Putamen (tissue), 1 donor: ENCODE results near the gene SPTSSB.

Experiments
- DNase-seq: peaks from one replicate; pipeline ENCODE4 v3.0.0-alpha.2; 2016; ENCODE audit warnings: low spot score

Gene SPTSSB

DNA sequence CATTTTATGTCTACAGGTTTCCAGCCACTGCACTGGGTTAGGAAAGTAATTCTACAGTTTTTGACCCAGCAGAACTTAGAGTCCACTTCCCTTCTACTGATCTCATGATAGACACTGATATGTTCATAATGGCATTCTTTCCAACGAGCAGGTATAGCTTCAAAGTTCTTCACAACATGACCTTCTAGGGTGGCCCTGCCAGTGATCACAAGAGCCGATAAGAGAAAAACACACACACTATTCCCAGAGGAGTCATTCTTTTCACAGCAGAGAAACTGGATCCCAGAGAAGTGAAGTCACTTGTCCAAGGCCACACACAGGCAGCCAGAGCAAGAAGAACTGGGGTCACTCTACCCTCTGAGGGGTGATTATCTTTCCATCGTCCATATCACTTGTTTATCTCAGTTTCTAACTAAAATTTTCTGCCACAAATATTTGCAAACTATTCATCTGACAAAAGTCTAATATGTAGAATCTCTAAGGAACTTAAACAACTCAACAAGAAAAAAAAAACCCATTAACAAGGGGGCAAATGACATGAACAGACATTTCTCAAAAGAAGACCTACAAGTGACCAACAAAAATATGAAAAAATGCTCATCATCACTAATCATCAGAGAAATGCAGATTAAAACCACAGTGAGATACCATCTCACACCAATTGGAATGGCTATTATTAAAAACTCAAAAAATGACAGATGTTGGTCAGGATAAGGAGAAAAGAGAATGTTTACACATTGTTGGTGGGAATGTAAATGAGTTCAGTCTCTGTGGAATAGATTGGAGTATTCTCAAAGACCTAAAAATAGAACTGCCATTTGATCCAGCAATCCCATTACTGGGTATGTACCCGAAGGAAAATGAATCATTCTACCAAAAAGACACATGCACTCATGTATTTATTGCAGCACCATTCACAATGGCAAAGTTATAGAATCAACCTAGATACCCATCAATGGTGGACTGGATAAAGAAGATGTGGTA lies 31.5 kb downstream of the SPTSSB start:
- no peak for DNase-seq

GRCh38 chr3:161337311-161337710 lies 34.0 kb downstream of the SPTSSB start:
- no peak for DNase-seq

GRCh38 chr3:161336661-161337060 lies 34.7 kb downstream of the SPTSSB start:
- DNase-seq: no peak

DNA sequence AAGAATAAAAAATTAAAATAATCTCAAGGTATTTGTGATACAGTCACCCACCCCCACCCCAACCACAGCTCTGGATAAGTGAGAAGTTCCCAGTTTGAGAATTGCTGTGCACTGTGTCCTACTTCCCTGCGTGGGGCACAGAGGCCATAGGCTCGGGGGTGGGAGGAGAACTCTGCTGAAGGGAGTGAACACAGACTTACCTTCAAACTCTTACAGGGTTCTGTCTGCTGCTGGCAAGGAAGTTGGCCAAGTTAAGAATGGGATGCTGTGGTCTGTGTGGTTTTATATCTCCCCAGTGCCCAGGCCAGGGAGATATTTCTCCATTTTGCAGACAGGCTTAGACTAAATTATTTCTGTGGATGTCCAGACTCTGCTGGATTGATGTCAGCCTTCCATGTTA lies 37.6 kb downstream of the SPTSSB start:
- DNase-seq: no peak

- no peak for DNase-seq
Observed at GRCh38 chr3:161332792-161333191, 38.5 kb downstream of the SPTSSB start.

- DNase-seq: no peak
Observed at GRCh38 chr3:161325059-161325458, 46.3 kb downstream of the SPTSSB start.

DNA sequence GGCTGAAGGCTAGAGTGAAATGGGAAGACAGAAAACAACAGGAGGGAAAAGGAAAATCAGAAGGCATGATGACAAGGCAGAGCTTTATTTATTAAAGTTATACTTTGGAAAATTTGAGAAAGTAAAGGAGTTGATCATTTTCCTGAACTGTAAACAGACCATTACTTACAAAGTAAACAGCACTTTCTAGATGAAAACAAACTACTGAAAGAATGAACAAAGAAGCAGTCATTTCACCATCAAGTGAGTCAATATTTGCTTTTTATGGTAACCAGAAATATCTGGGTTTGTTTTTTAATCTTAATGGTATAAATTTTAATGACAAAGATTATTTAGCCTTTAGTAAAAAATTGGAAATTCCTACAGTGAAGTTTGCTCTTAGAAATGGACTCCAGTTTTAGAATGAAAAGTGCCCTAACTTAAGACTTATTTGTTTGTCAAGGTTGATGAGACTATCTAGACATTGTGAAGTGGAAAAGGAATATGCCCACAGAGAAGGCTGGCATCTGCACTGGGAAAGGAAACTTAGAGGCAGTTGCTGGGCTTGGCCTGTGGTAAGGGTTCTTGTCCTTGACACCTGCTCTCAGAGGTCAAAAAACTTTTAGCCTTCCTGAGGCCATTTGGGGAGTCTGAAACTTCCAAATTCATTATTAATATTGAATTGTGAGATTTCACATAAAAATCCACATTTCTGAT lies 47.2 kb downstream of the SPTSSB start:
- DNase-seq: no peak

DNA sequence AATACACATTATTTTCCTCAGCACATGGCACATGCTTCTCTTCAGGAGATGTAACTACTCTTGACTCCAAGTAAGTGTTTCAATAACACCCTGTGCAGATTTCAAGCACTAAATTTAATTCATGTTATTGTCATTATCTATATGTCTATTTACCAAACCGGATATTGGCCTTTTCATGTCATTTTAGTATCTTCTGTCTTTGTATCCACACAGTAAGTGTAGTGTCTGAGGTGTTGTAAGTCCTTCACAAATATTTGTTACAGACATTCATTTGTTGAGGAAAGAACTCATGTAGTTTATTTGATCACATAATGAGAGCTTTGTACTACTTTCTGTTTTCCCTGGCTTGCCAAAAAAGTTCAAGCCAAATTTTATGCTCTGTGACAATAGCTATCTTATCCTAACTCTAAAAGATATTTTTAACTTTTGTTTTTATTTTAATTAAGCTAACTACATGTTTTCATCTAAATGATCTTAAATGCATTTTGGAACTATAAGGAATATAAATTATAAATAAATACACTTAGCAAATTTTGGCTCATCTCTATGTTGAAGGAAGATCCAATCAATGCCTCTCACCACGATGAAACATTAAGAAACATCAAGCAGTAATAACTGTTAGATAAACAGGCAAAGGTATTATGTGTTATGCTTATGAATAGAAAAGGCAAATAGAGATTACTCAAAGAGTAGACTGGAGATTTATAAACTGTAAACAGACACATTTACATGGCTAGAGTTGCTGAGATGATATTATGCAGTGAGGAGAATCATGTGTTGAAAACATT lies 48.3 kb downstream of the SPTSSB start:
- no peak for DNase-seq

- no peak for DNase-seq
Observed at GRCh38 chr3:161320837-161321236, 50.5 kb downstream of the SPTSSB start.

GRCh38 chr3:161319867-161320266 lies 51.5 kb downstream of the SPTSSB start:
- no peak for DNase-seq

DNA sequence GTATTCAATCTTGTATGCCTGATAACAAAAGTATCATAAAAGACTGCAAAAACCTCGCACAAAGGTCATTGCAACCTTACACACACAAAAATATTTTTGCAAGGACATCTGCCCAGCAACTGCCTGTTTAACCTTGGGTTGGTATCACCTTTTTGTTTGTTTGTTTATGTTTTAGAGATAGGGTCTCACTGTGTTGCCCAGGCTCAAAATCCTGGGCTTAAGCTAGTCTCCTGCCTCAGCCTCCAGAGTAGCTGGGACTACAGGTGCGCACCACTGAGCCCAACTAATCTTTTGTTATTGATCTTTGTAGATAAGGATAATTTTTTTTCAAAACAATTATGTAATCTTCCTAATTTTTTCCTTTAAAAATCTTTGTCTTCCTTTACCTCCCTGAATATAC lies 54.2 kb downstream of the SPTSSB start:
- no peak for DNase-seq

GRCh38 chr3:161316006-161316689 lies 55.2 kb downstream of the SPTSSB start:
- no peak for DNase-seq

DNA sequence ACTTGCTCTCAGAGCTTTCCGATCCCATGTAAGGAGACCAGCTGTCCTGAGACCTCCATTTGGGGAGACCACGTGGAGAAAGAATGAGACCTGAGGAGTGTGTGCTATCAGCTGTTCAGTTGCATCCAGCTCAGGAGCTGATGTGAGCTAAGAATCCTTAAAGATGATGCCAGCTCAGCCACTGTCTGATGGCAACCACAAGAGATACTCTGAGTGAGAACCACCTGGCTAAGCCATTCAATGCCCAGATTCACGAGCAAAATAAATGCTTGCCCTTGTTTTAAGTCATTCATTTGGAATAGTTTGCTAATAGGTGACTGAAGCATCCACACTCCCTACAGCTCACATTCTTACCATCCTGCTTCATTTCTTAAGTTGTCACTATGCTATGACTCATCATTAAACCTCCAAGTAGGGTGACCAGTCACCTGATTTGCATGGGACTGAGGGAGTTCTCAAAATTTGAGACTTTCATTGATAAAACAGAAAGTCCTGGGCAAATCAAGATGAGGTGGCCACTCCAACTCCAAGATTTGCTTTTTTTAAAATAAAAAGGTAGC lies 56.4 kb downstream of the SPTSSB start:
- no peak for DNase-seq

- no peak for DNase-seq
Observed at GRCh38 chr3:161310649-161311423, 60.5 kb downstream of the SPTSSB start.

DNA sequence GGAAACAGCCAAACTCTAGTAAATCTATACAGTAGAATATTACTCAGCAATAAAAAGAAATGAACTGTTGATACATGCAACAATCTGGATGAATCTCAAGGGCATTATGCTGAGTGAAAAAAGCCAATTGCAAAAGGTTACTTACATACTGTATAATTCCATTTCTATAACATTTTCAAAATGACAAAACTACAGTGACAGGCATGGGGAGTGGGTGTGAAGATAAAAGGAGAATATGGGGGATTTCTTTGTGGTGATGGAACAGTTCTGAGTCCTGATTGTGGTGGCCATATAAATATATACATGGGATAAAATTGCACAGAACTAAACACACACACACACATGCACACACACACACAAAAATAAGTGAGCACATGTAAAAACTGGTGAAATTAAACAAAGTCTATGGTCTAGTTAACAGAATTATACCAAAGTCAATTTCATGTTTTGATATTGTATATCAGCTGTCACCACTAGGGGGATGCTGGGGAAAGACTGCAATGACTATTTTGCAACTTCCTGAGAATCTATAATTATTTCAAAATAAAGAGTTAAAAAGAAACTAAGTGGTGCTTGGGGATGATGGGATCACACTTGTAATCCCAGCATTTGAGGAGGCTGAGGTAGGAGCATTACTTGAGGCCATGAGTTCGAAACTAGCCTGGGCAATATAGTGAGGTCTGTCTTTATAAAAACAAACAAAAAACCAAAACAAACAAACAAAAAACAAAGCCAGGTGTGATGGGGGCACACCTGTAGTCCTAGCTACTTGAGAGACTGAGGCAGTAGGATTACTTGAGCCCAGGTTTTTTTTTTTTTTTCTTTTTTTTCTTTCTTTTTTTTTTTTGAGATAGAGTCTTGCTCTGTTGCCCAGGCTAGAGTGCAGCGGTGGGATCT lies 66.0 kb downstream of the SPTSSB start:
- DNase-seq: no peak

GRCh38 chr3:161296814-161297213 lies 74.5 kb downstream of the SPTSSB start:
- DNase-seq: no peak

DNA sequence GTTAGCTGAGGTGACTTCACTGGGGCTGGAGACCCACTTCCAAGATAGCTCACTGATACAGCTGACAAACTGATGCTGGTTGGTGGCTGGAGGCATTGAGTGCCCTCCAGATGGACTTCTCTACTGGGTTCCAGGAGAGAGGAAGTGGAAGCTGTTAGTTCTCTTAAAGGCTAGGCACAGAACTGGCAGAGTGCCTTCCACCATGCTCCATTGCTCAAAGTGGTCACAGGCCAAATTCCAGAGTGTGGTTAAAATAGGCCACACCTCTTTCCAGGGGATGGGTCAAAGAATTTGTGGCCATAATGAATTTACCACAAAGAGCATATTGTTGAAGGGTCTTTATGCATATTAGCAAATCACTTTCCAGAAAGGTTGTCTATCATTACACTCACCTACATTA lies 76.0 kb downstream of the SPTSSB start:
- DNase-seq: no peak
